Colonic mucosa (tissue), 4 donors: ENCODE results near the gene ZNF516. TPM values are rescaled to one million over a fixed set of nuclear protein-coding genes. Genes with fewer than 3 reads are reported as not detected.

ENCODE experiments used
- DNase-seq: peaks from one replicate; pipeline ENCODE4 v3.0.0-alpha.2; 2020
- H3K27ac ChIP-seq: fragments of 200-600 bp; one replicate; pipeline ENCODE4 v1.8.0; 2021
- H3K27me3 ChIP-seq: fragments of 200-600 bp; one replicate; pipeline ENCODE4 v1.8.0; 2021
- H3K36me3 ChIP-seq: fragments of 200-600 bp; one replicate; pipeline ENCODE4 v1.8.0; 2021
- H3K4me1 ChIP-seq: fragments of 200-600 bp; one replicate; pipeline ENCODE4 v1.8.0; 2021; ENCODE audit warnings: mild to moderate bottlenecking
- H3K4me3 ChIP-seq: fragments of 200-600 bp; one replicate; pipeline ENCODE4 v1.8.0; 2021
- H3K9ac ChIP-seq, 2 donors: one replicate each; pipeline ENCODE4 v1.7.0; 2013; ENCODE audit warnings: control low read depth in 2 of 2, low read depth in 2 of 2, low read length in 2 of 2
- H3K9me3 ChIP-seq: fragments of 200-600 bp; one replicate; pipeline ENCODE4 v1.8.0; 2021
- intact Hi-C: fragments of 100-400 bp; cut with DNase I; formaldehyde crosslinking; loops from one replicate; pipeline ENCODE4 v1.14.1; 2022
- total RNA-seq, 2 donors: library from RNA; stranded (reverse); fragmentation: NEBNext Ultra II Directional in 1 of 2; extraction: Animal tissue kit (Norgen Biotek cat#: 25700) in 1 of 2; gene quantifications; one replicate each; pipeline ENCODE4 v1.2.1, GENCODE V29; 2021
- TF ChIP-seq, protein P1 (sequence below): fragments of 200-600 bp; IDR thresholded peaks from one replicate; pipeline ENCODE4 v1.8.0; 2022; ENCODE audit warnings: antibody characterized with exemption, mild to moderate bottlenecking
- donor health status: healthy.
- donor health status: DM: no; HTN: no; CAD: no.
- donor health status: DM: no; HTN: no; CAD: no.

Gene ZNF516
- total RNA-seq, 2 donors from 2014 or later: 15.2 to 21.3 TPM

DNA sequence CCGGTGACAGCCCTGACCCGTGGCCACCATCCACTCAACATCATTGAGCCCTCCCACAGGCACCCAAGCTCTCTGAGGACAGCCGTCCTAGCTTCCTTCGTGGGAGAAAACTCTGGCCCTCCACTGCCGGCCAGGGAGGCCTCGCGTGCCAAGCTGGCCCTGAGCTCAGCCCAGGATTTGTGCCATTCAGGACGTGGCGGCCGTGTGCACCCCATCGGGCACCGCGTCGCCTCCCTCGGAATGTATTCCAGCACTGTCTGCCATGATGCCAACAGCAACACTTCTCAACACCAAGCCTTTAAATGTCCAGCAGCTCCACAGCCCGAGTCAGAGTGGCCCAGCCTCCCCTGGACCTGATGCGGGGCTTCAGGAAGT is 35.7 kb downstream of the ZNF516 start:
- no peak overlapping the region for H3K4me3 ChIP-seq
- H3K27ac ChIP-seq: no peak overlapping the region
- no peaks in the 10 kb centered on the region for H3K27me3 ChIP-seq
- TF ChIP-seq, protein P1, sequence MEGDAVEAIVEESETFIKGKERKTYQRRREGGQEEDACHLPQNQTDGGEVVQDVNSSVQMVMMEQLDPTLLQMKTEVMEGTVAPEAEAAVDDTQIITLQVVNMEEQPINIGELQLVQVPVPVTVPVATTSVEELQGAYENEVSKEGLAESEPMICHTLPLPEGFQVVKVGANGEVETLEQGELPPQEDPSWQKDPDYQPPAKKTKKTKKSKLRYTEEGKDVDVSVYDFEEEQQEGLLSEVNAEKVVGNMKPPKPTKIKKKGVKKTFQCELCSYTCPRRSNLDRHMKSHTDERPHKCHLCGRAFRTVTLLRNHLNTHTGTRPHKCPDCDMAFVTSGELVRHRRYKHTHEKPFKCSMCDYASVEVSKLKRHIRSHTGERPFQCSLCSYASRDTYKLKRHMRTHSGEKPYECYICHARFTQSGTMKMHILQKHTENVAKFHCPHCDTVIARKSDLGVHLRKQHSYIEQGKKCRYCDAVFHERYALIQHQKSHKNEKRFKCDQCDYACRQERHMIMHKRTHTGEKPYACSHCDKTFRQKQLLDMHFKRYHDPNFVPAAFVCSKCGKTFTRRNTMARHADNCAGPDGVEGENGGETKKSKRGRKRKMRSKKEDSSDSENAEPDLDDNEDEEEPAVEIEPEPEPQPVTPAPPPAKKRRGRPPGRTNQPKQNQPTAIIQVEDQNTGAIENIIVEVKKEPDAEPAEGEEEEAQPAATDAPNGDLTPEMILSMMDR: no peak
- no peaks in the 10 kb centered on the region for H3K9me3 ChIP-seq
- DNase-seq: no peak
- intact Hi-C loops: no loop called here
- H3K36me3 ChIP-seq: no peaks in the 10 kb centered on the region
- H3K4me1 ChIP-seq: no peaks in the 10 kb centered on the region
- H3K9ac ChIP-seq: no peak overlapping the region

DNA sequence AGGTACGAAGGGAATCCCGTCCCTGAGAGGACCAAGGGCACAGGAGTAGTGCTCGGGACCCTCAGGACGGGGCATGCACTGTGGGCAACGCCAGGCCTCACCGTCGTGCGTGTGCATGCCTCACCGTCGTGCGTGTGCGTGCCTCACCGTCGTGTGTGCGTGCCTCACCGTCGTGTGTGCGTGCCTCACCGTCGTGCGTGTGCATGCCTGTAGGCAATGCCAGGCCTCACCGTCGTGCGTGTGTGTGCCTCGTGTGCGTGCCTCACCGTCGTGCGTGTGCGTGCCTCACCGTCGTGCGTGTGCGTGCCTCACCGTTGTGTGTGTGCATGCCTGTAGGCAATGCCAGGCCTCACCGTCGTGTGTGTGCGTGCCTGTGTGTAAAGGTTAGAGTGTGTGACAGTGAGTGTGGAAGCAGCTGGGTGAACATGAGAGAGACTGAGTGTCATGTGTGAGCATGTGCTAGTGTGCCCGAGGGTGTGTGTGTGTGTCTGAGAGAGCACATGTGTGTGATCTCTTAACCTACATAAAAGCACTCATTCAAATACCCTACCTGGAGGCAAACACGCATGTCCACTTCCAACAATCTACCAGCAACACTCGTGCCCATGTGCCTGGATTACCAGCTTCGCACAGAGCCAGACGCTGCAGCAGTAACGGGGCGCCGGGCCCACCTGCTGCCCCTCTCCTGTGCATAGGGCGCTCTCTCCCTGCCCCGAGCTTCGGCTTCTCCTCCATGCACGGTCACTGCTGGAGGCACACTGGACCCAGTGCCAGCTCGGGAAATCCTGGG is 36.3 kb downstream of the ZNF516 start:
- DNase-seq: no peak
- Histone ChIP-seq H3K9me3 (no peaks in the 10 kb centered on the region), H3K27me3 (no peaks in the 10 kb centered on the region), H3K4me1 (no peaks in the 10 kb centered on the region), H3K4me3 (no peak overlapping the region), H3K36me3 (no peaks in the 10 kb centered on the region), H3K27ac (no peak overlapping the region), H3K9ac (no peak overlapping the region)
- intact Hi-C loops: no loop called here
- TF ChIP-seq, protein P1: no peak

DNA sequence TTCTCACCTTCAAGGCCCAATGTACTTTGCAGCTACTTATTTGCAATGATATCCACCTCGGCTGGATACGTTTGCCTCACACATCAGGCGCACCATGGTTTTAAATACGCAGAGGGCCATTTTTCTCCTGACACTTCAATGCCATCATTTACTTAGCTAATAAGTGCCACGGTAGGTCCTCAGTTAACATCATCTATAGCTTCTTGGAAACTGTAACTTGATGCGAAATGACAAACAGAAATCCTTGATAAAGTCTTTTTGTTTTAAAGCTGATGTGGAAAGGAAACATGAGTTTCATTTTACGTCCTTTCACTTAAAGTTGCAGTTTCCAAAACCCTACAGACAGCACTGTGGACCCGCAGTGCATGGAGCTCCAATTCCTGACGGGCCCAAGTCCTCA is 37.1 kb downstream of the ZNF516 start:
- TF ChIP-seq, protein P1: no peak
- H3K4me3 ChIP-seq: no peak overlapping the region
- no peaks in the 10 kb centered on the region for H3K4me1 ChIP-seq
- H3K36me3 ChIP-seq: no peaks in the 10 kb centered on the region
- no peak overlapping the region for H3K9ac ChIP-seq
- DNase-seq: no peak
- no peaks in the 10 kb centered on the region for H3K27me3 ChIP-seq
- intact Hi-C loops: no loop called here
- H3K9me3 ChIP-seq: no peaks in the 10 kb centered on the region
- H3K27ac ChIP-seq: no peak overlapping the region

DNA sequence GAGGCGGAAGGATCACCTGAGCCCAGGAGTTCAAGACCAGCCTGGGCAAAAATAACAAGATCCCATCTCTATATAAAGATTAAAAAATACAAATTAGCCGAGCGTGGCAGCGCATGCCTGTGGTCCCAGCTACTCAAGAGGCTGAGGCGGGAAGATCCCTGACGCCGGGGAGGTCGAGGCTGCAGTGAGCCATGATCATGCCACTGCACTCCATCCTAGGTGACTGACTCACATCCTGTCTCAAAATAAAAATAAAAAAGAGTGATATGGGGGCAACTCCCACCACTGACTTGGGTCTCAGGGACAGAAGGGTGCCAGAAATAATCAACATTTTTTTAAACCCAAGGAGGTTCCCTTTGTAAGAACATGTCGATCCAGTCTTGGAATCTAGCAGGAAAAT is 37.6 kb downstream of the ZNF516 start:
- Histone ChIP-seq H3K27ac (no peak overlapping the region), H3K27me3 (no peaks in the 10 kb centered on the region), H3K9ac (no peak overlapping the region), H3K9me3 (no peaks in the 10 kb centered on the region), H3K4me1 (no peaks in the 10 kb centered on the region), H3K4me3 (no peak overlapping the region), H3K36me3 (no peaks in the 10 kb centered on the region)
- intact Hi-C loops: no loop called here
- TF ChIP-seq, protein P1: no peak
- DNase-seq: no peak

DNA sequence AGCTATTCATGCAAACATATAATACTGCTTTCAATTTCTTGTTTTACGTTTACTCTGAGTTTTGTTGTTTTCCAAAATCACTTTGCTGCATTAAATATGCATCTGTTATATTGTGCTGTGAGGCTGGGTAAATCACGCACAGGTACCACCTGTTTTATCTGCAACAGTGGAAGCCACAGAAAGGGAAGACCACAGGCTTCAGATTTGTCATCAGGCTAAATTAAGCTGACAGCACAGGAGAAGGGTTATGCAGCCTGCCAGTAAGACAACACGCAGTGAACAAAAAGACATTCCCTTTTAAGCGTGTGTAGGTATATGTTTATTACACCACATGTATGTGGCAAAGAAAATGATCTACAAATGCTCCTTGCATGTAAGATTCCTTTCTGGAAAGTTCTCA is 38.2 kb downstream of the ZNF516 start:
- H3K4me1 ChIP-seq: no peaks in the 10 kb centered on the region
- intact Hi-C loops: no loop called here
- no peak for DNase-seq
- no peak overlapping the region for H3K27ac ChIP-seq
- TF ChIP-seq, protein P1: no peak
- H3K9me3 ChIP-seq: no peaks in the 10 kb centered on the region
- no peaks in the 10 kb centered on the region for H3K27me3 ChIP-seq
- H3K4me3 ChIP-seq: no peak overlapping the region
- H3K36me3 ChIP-seq: no peaks in the 10 kb centered on the region
- H3K9ac ChIP-seq: no peak overlapping the region
